Ishikawa (cell line): ENCODE measurements around the gene FAIM2.

ENCODE experiments used
- CEBPB ChIP-seq: IDR thresholded peaks from 2 replicates; pipeline ENCODE4 v1.6.1; 2012
- CREB1 ChIP-seq: IDR thresholded peaks from 2 replicates; pipeline ENCODE4 v1.6.1; 2012; ENCODE audit warnings: low read depth
- EGR1 ChIP-seq: IDR thresholded peaks from 2 replicates; pipeline ENCODE4 v1.6.1; 2012
- EP300 ChIP-seq: IDR thresholded peaks from 2 replicates; pipeline ENCODE4 v1.6.1; 2012; ENCODE audit warnings: borderline replicate concordance
- RAD21 ChIP-seq: IDR thresholded peaks from 2 replicates; pipeline ENCODE4 v1.6.1; 2012; ENCODE audit warnings: low read depth
- TAF1 ChIP-seq: IDR thresholded peaks from 2 replicates; pipeline ENCODE4 v1.6.1; 2012; ENCODE audit warnings: low read depth, mild to moderate bottlenecking
- TCF12 ChIP-seq: IDR thresholded peaks from 2 replicates; pipeline ENCODE4 v1.6.1; 2012; ENCODE audit warnings: low read depth
- YY1 ChIP-seq: IDR thresholded peaks from 2 replicates; pipeline ENCODE4 v1.6.1; 2012; ENCODE audit warnings: low read depth
- TF ChIP-seq, protein P1 (sequence below): IDR thresholded peaks from 2 replicates; pipeline ENCODE4 v1.6.1; 2012

DNA sequence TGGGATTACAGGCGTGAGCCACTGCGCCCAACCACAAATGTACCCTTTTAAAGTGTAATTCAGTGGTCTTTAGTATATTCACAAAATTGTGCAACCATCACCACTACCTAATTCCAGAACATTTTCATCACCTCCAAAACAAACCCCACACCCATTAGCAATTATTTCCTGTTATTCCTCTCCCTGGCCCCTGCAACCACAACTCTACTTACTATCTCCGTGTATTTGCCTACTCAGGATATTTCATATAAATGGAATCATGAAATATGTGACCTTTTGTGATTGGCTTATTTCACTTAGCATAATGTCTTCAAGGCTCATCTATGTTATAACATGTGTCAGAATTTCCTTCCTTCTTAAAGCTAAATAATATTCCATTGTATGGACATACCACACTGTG lies 30.8 kb upstream of the FAIM2 start:
- TF ChIP-seq YY1: no peak
- no peak for TF ChIP-seq CEBPB
- no peak for TF ChIP-seq EP300
- TF ChIP-seq, protein P1, sequence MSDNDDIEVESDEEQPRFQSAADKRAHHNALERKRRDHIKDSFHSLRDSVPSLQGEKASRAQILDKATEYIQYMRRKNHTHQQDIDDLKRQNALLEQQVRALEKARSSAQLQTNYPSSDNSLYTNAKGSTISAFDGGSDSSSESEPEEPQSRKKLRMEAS: no peak
- no peak for TF ChIP-seq TAF1
- TF ChIP-seq EGR1: no peak
- TF ChIP-seq CREB1: no peak
- no peak for TF ChIP-seq TCF12
- no peak for TF ChIP-seq RAD21
